ENCODE results near the gene ZNF836. TPM values are rescaled to one million over a fixed set of nuclear protein-coding genes. Genes with fewer than 3 reads are reported as not detected.

Gene ZNF836
- total RNA-seq, 1 experiment from 2014 or later: 28.8 TPM

GRCh38 chr19:52191951-52192350 lies 20.5 kb upstream of the ZNF836 start (continued):
- TF ChIP-seq ZNF532 (CRISPR knock-in tag; IDR thresholded peaks at IDR 0.05; ENCODE audit: borderline replicate concordance) (no peak), ZBTB21 (CRISPR knock-in tag; IDR thresholded peaks at IDR 0.05; ENCODE audit: borderline replicate concordance) (no peak), MXD4 (CRISPR knock-in tag; IDR thresholded peaks at IDR 0.05; ENCODE audit: borderline replicate concordance) (no peak), TP53 (CRISPR knock-in tag; IDR thresholded peaks at IDR 0.05) (no peak), TCF7 (CRISPR knock-in tag; IDR thresholded peaks at IDR 0.05; ENCODE audit: low read depth) (no peak), ZNF281 (CRISPR knock-in tag; IDR thresholded peaks at IDR 0.05) (no peak), SP1 (CRISPR knock-in tag; conservative IDR thresholded peaks at IDR 0.05) (no peak), CBFB (CRISPR knock-in tag; IDR thresholded peaks at IDR 0.05; ENCODE audit: low read depth) (no peak)

GRCh38 chr19:52191389-52191788 lies 20.0 kb upstream of the ZNF836 start:
- H3K36me3 Mint-ChIP-seq: peaks cover 35% of the 10 kb centered on the region
- ATAC-seq (no peak), DNase-seq (ENCODE audit: low spot score) (no peak)
- TF ChIP-seq ATF2 (CRISPR knock-in tag; IDR thresholded peaks at IDR 0.05; ENCODE audit: borderline replicate concordance, low read depth) (no peak), ATF3 (CRISPR knock-in tag; conservative IDR thresholded peaks at IDR 0.05) (no peak), NFE2L1 (CRISPR knock-in tag; IDR thresholded peaks at IDR 0.05) (no peak), RORB (CRISPR knock-in tag; IDR thresholded peaks at IDR 0.05) (no peak), JAZF1 (CRISPR knock-in tag; IDR thresholded peaks at IDR 0.05) (no peak)
- peak overlapping the region; percentile 45 for H3K27ac Mint-ChIP-seq
- ChIA-PET POLR2A (no interaction called here), CTCF (no interaction called here)
- no peaks in the 10 kb centered on the region for H3K9me3 Mint-ChIP-seq
- no peaks in the 10 kb centered on the region; the same call in 1 of the 2 replicates for H3K27me3 Mint-ChIP-seq (ENCODE audit: low read depth)
- H3K4me1 Mint-ChIP-seq: peaks cover 42% of the 10 kb centered on the region
- H3K4me3 Mint-ChIP-seq: peak overlapping the region; percentile 96

GRCh38 chr19:52190487-52191293 lies 19.3 kb upstream of the ZNF836 start:
- H3K36me3 Mint-ChIP-seq: peaks cover 31% of the 10 kb centered on the region
- no peaks in the 10 kb centered on the region for H3K9me3 Mint-ChIP-seq
- no peaks in the 10 kb centered on the region; the same call in 1 of the 2 replicates for H3K27me3 Mint-ChIP-seq (ENCODE audit: low read depth)
- DNase-seq (ENCODE audit: low spot score): peak; percentile 38
- TF ChIP-seq ZNF281 (CRISPR knock-in tag; IDR thresholded peaks at IDR 0.05) (0 out of 2 replicates have a peak, but pooled peaks have one; percentile 7), HMGXB4 (CRISPR knock-in tag; IDR thresholded peaks at IDR 0.05) (no peak)
- ChIA-PET CTCF (no interaction called here), POLR2A (no interaction called here)
- H3K27ac Mint-ChIP-seq: peak overlapping the region; percentile 45
- peak overlapping the region; percentile 96 for H3K4me3 Mint-ChIP-seq
- no peak for ATAC-seq
- H3K4me1 Mint-ChIP-seq: peaks cover 42% of the 10 kb centered on the region

All from WTC11 (cell line).